SU-DHL-6 (cell line): ENCODE results near the gene SGK1.

Experiments
- CTCF ChIP-seq: fragments of 200-600 bp; sonication (generic); IDR thresholded peaks from one replicate; pipeline ENCODE4 v1.5.1; 2017; ENCODE audit warnings: antibody characterized with exemption, mild to moderate bottlenecking, low read length, moderate library complexity; ENCODE audit not compliant: insufficient read depth, poor library complexity, severe bottlenecking
- EZH2phosphoT487 ChIP-seq: fragments of 200-600 bp; sonication (generic), shearing (Covaris generic); conservative IDR thresholded peaks from 2 replicates; pipeline ENCODE4 v1.6.1; 2018; ENCODE audit warnings: mild to moderate bottlenecking, antibody characterized with exemption, low read length, moderate library complexity, mixed read lengths

GRCh38 chr6:134289204-134289575, 28.7 kb downstream of the SGK1 start:
- TF ChIP-seq CTCF (no peak), EZH2phosphoT487 (no peak)
